ENCODE data around the gene RHBG.
"Not testable (repeated sequence)": the region's sequence is repeated elsewhere in the genome, so short reads cannot be mapped to it uniquely, and the experiment has no call there.

The RHBG gene

DNA sequence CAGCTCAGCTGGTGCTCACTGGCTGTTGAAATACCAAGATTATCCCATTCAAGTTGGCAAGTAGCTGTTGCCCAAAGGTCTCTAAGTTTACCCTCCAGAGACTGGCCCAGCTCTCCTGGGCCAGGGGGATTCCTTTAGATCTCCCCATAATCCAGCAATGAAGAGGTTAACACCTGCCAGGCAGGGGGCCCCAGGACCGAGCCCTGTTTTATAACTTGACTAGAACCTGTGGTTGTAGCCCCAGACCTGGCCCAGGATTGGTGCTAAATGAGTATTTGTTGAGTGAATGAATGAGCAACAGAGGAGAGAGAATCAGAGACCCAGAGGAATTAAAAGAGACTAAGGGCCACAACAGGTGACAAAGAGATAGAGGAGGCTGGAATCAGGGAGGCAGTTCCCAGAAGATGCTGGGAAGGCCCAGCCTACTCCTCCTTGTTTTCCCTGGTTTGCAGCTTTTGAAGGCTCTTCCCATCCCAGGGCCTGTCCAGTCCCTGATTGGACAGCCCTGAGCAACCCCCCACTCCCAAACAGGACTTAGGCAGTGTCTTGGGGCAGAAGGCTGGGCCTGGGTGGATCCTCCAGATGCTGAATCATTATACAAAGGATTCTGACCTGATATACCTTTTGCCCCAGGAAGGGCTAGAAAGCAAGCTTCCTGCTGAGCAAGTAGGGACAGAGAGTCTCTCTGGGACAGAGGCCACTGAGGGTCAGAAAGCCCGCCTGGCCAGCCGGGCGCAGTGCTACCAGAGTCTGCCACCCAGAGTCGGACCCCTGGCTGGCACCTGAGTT is 2.4 kb upstream of the RHBG start:
- H4K20me1 ChIP-seq (ENCODE audit: insufficient read depth, low read length), result no peaks in the 10 kb centered on the region
- H3K9me3 ChIP-seq (ENCODE audit: insufficient read depth, low read length, severe bottlenecking), result no peaks in the 10 kb centered on the region
- DNase-seq (no peak), ATAC-seq (ENCODE audit: insufficient read depth, low read depth) (no peak)
- no peak overlapping the region for H3K27ac ChIP-seq (ENCODE audit: low read length)
- no peak overlapping the region for H3K9ac ChIP-seq (ENCODE audit: low read depth, low read length)
- no peak overlapping the region for H3K4me3 ChIP-seq (ENCODE audit: low read depth in 1 of 2, low read length in 2 of 2)
- H2AFZ ChIP-seq (ENCODE audit: low read depth, low read length), result no peak overlapping the region
- no peak overlapping the region for H3K4me2 ChIP-seq (ENCODE audit: insufficient read depth, low read length)
- no peaks in the 10 kb centered on the region for H3K36me3 ChIP-seq (ENCODE audit: insufficient read depth, low read length)
- H3K27me3 ChIP-seq (ENCODE audit: insufficient read depth, low read length, poor library complexity), result peaks cover 5% of the 10 kb centered on the region
- H3K4me1 ChIP-seq (ENCODE audit: insufficient read depth, low read length), result no peaks in the 10 kb centered on the region
- TF ChIP-seq, protein P1, sequence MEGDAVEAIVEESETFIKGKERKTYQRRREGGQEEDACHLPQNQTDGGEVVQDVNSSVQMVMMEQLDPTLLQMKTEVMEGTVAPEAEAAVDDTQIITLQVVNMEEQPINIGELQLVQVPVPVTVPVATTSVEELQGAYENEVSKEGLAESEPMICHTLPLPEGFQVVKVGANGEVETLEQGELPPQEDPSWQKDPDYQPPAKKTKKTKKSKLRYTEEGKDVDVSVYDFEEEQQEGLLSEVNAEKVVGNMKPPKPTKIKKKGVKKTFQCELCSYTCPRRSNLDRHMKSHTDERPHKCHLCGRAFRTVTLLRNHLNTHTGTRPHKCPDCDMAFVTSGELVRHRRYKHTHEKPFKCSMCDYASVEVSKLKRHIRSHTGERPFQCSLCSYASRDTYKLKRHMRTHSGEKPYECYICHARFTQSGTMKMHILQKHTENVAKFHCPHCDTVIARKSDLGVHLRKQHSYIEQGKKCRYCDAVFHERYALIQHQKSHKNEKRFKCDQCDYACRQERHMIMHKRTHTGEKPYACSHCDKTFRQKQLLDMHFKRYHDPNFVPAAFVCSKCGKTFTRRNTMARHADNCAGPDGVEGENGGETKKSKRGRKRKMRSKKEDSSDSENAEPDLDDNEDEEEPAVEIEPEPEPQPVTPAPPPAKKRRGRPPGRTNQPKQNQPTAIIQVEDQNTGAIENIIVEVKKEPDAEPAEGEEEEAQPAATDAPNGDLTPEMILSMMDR (IDR thresholded peaks at IDR 0.05; ENCODE audit: borderline replicate concordance, extremely low read depth, low read length, poor library complexity, severe bottlenecking), result no peak
- TF ChIP-seq EZH2 (IDR thresholded peaks at IDR 0.05; ENCODE audit: borderline replicate concordance, low read depth, low read length, severe bottlenecking), result no peak
- no peaks in the 10 kb centered on the region for H3K79me2 ChIP-seq (ENCODE audit: insufficient read depth, low read length)

DNA sequence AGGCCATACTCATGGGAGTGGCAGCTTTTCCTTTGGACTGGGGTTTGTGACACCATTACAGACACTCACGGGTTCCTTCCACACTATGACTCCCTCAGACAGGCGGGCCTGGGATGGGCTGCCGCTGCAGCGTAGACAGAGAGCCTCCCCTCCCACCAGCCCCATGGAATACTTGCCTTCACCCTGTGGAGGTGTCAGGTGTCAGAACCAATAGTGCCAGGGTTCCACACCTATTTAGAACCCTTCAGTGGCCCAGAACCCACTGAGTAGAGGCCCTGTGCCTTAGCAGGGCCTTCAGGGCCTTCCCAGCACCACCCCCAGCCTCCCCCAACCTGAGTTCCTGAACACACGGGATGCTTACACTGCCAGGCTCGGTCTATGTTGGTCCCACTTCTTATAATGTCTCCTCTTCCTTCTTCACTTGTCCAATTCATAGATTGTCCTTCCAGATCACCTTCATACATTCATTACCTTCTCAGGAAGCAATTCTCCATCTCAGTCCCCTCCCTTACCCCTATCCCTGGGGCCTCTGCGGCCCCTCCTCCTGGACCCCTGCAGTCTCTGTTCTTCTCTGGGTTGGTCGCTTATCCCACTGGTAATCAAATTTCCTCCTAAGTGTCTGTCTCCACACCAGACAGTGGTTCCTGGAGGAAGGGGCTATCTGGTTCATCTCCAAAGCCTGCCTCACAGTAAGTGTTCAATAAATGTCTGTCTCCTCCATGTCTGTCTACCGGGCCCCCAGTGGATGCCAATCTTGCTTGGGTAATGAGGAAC is 1.4 kb upstream of the RHBG start:
- H3K9ac ChIP-seq (ENCODE audit: low read depth, low read length), result no peak overlapping the region
- DNase-seq (no peak), ATAC-seq (ENCODE audit: insufficient read depth, low read depth) (no peak)
- no peaks in the 10 kb centered on the region for H3K9me3 ChIP-seq (ENCODE audit: insufficient read depth, low read length, severe bottlenecking)
- no peaks in the 10 kb centered on the region for H3K36me3 ChIP-seq (ENCODE audit: insufficient read depth, low read length)
- no peaks in the 10 kb centered on the region for H3K4me1 ChIP-seq (ENCODE audit: insufficient read depth, low read length)
- H3K4me3 ChIP-seq (ENCODE audit: low read depth in 1 of 2, low read length in 2 of 2), result no peak overlapping the region
- H3K27ac ChIP-seq (ENCODE audit: low read length), result no peak overlapping the region
- no peaks in the 10 kb centered on the region for H4K20me1 ChIP-seq (ENCODE audit: insufficient read depth, low read length)
- peaks cover 5% of the 10 kb centered on the region for H3K27me3 ChIP-seq (ENCODE audit: insufficient read depth, low read length, poor library complexity)
- no peak overlapping the region for H3K4me2 ChIP-seq (ENCODE audit: insufficient read depth, low read length)
- no peak overlapping the region for H2AFZ ChIP-seq (ENCODE audit: low read depth, low read length)
- H3K79me2 ChIP-seq (ENCODE audit: insufficient read depth, low read length), result no peaks in the 10 kb centered on the region
- TF ChIP-seq EZH2 (IDR thresholded peaks at IDR 0.05; ENCODE audit: borderline replicate concordance, low read depth, low read length, severe bottlenecking), result no peak
- TF ChIP-seq, protein P1 (IDR thresholded peaks at IDR 0.05; ENCODE audit: borderline replicate concordance, extremely low read depth, low read length, poor library complexity, severe bottlenecking), result no peak

DNA sequence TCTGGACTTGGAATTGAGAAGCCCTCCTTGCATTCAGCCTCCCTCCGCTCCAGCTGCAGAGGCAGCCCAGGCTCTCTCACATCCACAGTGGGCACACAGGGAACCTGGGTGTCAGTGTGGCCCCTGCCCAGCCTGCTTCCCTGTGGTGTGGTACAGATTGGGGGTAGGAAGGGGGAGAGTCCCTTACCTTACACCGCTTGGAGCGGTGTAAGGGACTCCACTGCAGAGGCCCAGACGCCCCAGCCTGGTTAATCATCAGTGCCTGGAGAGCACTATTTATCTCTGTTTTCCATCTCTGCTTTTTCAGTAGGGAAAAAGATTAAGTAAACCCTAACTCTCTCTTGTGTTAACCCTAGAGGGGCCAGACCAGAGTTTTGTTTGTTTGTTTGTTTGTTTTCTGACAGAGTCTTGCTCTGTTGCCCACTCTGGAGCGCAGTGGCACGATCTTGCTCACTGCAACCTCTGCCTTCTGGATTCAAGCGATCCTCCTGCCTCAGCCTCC is 803 bp upstream of the RHBG start:
- Histone ChIP-seq H3K4me2 (ENCODE audit: insufficient read depth, low read length) (no peak overlapping the region), H3K36me3 (ENCODE audit: insufficient read depth, low read length) (no peaks in the 10 kb centered on the region), H3K9me3 (ENCODE audit: insufficient read depth, low read length, severe bottlenecking) (no peaks in the 10 kb centered on the region), H3K27me3 (ENCODE audit: insufficient read depth, low read length, poor library complexity) (peaks cover 5% of the 10 kb centered on the region), H4K20me1 (ENCODE audit: insufficient read depth, low read length) (no peaks in the 10 kb centered on the region), H3K4me1 (ENCODE audit: insufficient read depth, low read length) (no peaks in the 10 kb centered on the region), H3K4me3 (ENCODE audit: low read depth in 1 of 2, low read length in 2 of 2) (no peak overlapping the region), H3K9ac (ENCODE audit: low read depth, low read length) (no peak overlapping the region), H3K79me2 (ENCODE audit: insufficient read depth, low read length) (no peaks in the 10 kb centered on the region), H3K27ac (ENCODE audit: low read length) (no peak overlapping the region), H2AFZ (ENCODE audit: low read depth, low read length) (no peak overlapping the region)
- ATAC-seq (ENCODE audit: insufficient read depth, low read depth) (no peak), DNase-seq (no peak)
- TF ChIP-seq, protein P1 (IDR thresholded peaks at IDR 0.05; ENCODE audit: borderline replicate concordance, extremely low read depth, low read length, poor library complexity, severe bottlenecking), result no peak
- TF ChIP-seq EZH2 (IDR thresholded peaks at IDR 0.05; ENCODE audit: borderline replicate concordance, low read depth, low read length, severe bottlenecking), result no peak

DNA sequence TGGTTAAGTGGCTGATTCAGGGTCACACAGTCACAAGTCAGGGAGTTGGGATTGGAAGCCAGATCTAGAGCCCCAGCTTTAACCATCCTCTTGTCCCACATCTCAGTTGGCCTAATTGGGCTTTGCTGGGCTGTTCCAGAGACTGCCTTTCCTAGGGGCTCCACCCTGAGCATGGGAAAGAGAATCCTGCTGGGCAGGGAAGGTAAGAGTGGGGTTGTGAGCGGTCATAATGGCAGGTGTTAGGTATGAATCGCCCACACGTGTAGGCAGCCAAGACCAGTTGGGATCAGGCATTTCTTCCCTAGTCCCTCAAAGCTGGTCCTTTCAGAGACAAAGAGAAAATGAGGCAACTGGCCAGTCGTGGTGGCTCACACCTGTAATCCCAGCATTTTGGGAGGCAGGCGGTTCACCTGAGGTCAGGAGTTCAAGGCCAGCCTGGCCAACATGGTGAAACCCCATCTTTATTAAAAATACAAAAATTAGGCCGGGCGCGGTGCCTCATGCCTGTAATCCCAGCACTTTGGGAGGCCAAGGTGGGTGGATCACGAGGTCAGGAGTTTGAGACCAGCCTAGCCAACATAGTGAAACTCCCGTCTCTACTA is 775 bp downstream of the RHBG start:
- H3K27me3 ChIP-seq (ENCODE audit: insufficient read depth, low read length, poor library complexity); H3K9ac ChIP-seq (ENCODE audit: low read depth, low read length); H3K4me2 ChIP-seq (ENCODE audit: insufficient read depth, low read length); H3K27ac ChIP-seq (ENCODE audit: low read length); H3K36me3 ChIP-seq (ENCODE audit: insufficient read depth, low read length); H3K4me3 ChIP-seq (ENCODE audit: low read depth in 1 of 2, low read length in 2 of 2); H3K9me3 ChIP-seq (ENCODE audit: insufficient read depth, low read length, severe bottlenecking); H3K4me1 ChIP-seq (ENCODE audit: insufficient read depth, low read length); DNase-seq; H4K20me1 ChIP-seq (ENCODE audit: insufficient read depth, low read length); H3K79me2 ChIP-seq (ENCODE audit: insufficient read depth, low read length); ATAC-seq (ENCODE audit: insufficient read depth, low read depth); H2AFZ ChIP-seq (ENCODE audit: low read depth, low read length): not testable (repeated sequence)
